ENCODE measurements around the gene ZRANB3.
"Not testable (repeated sequence)": the region's sequence is repeated elsewhere in the genome, so short reads cannot be mapped to it uniquely, and the experiment has no call there.

The ZRANB3 gene

DNA sequence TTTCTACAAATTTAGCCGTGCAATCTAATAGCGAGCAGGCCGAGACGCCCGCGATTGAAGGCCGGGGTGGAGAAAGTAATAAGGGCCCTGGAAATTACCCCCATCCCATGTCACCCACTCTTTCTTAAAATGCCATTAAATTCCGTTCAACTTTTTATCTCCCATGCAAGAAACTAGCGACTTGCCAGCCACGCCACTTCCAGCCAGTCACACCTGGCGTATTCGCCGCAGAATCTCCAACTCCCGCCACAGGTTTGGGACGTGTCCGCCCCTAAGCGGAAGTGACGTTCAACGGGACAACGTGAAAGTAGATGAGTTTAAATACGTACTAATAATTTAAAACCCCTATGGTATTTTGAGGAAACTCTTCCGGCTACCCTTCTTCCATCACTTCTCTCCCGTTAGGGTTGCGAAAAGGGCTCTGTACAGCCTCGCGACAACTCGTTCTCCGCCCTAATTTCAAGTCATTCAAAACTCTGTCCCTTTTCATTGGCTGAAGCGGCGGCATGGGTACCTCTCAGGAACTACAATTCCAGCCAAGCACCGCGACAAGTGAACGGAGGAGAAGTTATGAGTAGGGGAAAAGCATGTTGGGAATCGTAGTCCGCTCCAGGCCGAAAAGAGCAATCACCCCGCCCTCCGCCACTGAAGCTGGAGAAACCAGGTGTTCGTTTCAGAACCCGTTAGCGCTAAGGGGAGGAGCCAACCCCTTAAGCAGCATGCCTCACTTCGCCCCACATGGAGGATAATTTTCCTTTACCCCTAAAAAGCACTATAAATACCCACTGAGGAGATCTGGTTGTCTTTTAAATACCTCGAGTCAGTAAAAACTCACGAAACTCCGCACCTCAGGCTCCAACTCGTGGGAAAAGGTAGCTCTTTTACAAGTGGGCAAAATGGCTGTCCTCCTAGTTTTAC is at the start of gene ZRANB3:
Gene ZRANB3 (minus strand): TSS at position 906 of the 918 bp plus-strand sequence.
- in situ Hi-C loops (cut with HindIII; ENCODE audit: low sequenced_read_pairs), result loop anchor here (5.0 kb wide), 1 partner anchor 42 kb away; no protein-coding TSS in a partner anchor

DNA sequence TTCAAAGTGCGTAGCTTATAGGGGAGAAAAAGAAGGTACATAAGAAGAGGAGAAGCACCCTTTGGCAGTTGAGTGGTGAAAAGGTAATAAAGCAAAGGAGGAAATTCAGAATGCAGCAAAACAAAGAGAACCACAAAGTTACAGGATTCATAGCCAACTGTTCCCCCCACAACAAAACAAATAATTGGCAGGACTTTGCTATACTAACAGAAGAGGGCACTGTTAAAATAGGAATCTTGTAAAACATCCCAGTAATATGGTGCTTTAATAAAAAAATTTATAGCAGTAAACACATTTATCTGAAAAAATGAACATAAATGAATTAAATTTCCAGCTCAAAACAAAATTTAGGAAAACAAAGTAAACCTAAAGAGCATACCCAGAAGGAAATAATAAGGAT is 42.6 kb upstream of the ZRANB3 start:
- in situ Hi-C loops (cut with HindIII; ENCODE audit: low sequenced_read_pairs), result loop anchor here (5.0 to 10.0 kb wide), 2 partner anchors 41 to 349 kb away; partner anchors contain the start of genes R3HDM1 and ZRANB3

DNA sequence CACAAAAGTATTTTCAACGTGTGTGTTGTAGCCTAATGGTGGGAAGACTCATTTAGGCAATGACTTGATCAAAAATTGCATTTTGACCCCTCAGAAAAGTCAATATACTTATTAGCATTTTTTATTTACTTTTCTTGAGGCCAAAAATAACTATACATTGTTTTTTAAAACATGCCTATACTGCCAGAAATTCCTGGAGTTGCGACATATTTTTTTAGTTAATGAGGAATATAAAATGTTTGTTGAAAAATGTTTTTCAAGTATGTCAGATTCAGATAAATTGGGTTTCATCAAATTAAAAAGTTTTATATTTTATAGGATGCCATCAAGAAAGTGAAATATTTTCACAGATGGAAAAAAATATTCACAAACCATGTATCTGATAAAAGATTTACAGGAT is 39.9 kb upstream of the ZRANB3 start:
- in situ Hi-C loops (cut with HindIII; ENCODE audit: low sequenced_read_pairs), result loop anchor here (5.0 to 10.0 kb wide), 2 partner anchors 39 to 346 kb away; partner anchors contain the start of genes R3HDM1 and ZRANB3

DNA sequence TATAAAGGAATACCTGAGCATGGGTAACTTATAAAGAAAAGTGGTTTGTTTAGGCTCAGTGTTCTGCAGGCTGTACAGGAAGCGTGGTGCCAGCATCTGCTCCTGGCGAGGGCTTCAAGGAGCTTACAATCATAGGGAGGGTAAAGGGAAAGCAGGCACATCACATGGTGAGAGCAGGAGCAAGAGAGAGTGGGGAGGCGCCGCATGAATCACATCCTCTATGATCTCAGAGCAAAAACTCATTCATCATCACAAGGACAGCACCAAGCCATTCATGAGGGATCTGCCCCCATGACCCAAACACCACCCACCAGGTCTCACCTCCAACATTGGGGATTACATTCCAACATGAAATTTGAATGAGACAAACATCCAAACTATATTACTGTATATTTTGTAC is 32.8 kb upstream of the ZRANB3 start:
- in situ Hi-C loops (cut with HindIII; ENCODE audit: low sequenced_read_pairs), result no loop called here

DNA sequence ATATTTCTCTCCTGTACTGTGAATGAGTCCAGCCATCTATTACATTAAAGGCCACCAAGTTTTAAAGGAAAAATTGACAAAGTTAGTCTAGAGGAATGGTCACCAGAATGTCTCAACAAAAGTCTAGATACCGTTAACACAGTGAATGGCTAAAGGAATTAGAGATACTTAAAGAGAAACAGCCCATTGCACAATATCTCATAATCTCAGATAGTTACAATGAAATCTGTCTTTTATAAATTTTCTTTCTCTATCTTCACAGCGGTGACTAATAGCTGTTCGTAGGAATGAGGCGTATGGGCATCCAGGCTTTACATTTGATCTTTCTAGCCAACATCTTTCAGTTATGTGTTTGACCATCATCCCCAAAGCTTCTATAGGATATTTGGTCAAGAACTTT is 30.9 kb upstream of the ZRANB3 start:
- in situ Hi-C loops (cut with HindIII; ENCODE audit: low sequenced_read_pairs), result no loop called here

DNA sequence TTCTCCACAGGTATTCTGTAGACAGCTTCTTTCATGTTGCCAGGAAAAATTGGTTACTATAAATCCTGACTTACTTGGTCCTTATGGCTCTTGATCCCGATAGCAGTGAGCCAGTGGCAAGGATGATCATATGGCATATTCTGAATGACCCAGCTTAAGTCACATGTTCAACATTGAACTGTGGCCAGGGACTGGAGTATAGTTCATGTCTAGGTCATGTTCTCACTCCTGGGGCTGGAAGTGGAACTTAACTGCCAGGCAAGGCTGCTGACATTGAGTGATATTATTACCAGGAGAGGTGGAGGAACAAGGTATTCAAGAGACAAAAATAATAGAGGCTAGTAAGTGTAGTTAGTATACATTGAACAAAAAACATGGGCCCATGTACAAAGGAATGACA is 26.5 kb upstream of the ZRANB3 start:
- in situ Hi-C loops (cut with HindIII; ENCODE audit: low sequenced_read_pairs), result no loop called here

DNA sequence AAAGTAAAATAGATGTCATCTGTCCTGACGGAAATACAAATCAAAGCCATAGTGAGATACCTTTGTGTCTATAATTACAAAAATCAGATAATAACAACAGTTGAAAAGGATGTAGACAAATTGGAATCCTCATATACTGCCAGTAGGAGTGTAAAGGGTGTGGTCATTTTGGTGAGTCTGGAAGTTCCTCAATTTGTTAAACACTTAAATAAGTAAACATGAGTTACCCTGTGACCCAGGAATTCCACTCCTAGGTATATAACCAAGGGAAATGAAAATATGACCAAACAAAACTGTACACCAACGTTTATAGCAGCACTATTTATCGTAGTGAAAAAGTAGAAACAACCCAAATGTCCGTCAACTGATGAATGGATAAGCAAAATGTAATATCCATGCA is 24.3 kb upstream of the ZRANB3 start:
- in situ Hi-C loops (cut with HindIII; ENCODE audit: low sequenced_read_pairs), result no loop called here

DNA sequence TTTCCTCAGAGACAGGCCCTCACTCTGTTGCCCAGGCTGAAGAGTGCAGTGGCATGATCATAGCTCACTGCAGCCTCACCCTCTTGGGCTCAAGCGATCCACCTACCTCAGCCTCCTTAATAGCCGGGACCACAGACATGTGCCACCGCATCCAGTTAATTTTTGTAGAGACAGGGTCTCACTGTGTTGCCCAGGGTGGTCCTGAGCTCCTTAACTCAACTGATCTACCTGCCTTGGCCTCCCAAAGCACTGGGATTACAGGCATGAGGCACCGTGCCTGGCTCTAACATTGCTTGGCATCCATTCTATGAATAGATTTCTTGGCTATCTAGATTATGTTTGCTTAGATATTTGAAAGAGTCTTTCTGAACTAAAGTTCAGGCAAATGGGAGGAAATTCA is 21.9 kb upstream of the ZRANB3 start:
- in situ Hi-C loops (cut with HindIII; ENCODE audit: low sequenced_read_pairs), result no loop called here

DNA sequence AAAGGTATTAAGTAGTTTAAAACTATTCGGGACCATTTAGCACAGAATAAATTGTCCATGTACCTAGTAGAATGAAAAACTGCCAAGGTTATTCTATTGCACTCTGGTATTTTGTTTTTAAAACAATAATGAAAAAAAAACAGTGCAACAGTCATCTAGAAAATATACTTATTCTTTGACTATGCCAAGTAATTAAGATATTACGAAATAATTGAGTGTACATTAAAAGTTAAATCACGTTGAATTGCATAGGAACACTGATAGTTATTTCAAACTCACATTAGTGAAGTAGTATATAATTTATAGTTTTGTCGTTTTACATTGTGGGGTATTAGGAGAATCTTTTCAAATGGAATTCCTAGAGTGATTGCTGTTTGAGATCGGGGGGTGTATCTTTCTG is 20.3 kb upstream of the ZRANB3 start:
- in situ Hi-C loops (cut with HindIII; ENCODE audit: low sequenced_read_pairs), result no loop called here

DNA sequence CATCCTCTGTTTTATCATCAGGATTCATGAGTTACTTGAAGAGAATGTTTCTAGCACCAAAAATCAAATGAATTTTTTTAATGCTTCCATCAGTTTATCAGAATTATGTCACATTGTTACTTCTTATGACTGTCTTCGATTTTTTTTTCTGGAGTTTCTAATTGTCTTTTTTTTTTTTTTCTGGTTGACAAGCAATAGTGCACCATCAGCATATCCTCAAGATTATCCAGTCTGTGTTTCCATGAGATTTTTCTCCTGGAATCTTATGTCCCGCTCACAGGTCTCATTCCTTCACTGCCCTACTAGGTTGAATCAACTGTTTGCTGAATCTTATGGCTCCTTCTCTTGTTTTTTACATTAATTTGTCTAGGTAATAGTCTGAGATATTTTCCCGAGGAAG is 16.3 kb upstream of the ZRANB3 start:
- in situ Hi-C loops (cut with HindIII; ENCODE audit: low sequenced_read_pairs), result no loop called here

DNA sequence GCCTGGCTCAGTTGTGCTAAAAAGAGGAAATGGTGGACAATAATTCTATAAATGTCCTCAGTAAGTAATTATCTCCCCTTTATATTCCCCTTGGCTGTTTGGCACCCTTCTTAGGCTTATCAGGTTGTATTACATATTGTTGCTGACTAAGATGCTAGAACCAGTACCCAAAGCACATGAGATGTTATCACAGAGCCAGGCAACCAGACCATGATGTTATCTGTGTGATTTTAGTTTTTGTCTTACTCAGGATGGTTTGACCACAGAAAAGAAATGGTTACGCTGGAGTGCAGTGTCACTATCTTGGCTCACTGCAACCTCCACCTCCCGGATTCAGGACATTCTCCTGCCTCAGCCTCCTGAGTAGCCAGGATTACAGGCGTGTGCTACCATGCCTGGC is 15.4 kb upstream of the ZRANB3 start:
- in situ Hi-C loops (cut with HindIII; ENCODE audit: low sequenced_read_pairs), result no loop called here

DNA sequence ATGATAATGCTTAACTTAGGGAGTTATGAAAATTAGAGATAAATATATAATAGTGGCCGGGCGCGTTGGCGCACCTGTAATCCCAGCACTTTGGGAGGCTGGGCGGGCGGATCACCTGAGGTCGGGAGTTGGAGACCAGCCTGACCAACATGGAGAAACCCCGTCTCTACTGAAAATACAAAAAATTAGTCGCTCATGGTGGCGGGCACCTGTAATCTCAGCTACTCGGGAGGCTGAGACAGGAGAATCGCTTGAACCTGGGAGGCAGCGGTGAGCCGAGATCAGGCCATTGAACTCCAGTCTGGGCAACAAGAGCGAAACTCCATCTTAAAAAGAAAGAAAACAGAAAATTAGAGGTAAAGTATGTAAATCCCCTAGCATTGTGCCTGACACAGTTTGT is 2.5 kb upstream of the ZRANB3 start:
- in situ Hi-C loops (cut with HindIII; ENCODE audit: low sequenced_read_pairs), result loop anchor here (5.0 kb wide), 1 partner anchor 39 kb away; no protein-coding TSS in a partner anchor

DNA sequence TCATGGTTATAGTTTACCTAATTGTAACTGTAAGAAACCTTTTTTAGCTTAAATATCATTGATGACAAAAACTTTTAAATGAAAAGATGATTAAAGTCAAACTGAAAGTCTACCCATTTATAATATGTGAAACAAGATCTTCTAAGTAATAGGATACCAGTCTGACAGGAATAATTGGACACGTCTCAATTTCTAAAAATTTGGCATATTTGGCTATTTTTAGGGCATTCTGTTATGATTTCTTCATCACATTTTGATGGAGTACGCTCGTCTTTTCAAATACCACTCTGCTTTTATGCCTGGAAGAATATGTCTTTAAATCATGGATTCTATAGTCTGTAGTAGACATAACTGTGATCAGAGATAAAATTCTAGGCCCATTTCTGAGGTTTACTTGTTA is 1.6 kb upstream of the ZRANB3 start:
- in situ Hi-C loops (cut with HindIII; ENCODE audit: low sequenced_read_pairs), result loop anchor here (5.0 kb wide), 1 partner anchor 40 kb away; no protein-coding TSS in a partner anchor

DNA sequence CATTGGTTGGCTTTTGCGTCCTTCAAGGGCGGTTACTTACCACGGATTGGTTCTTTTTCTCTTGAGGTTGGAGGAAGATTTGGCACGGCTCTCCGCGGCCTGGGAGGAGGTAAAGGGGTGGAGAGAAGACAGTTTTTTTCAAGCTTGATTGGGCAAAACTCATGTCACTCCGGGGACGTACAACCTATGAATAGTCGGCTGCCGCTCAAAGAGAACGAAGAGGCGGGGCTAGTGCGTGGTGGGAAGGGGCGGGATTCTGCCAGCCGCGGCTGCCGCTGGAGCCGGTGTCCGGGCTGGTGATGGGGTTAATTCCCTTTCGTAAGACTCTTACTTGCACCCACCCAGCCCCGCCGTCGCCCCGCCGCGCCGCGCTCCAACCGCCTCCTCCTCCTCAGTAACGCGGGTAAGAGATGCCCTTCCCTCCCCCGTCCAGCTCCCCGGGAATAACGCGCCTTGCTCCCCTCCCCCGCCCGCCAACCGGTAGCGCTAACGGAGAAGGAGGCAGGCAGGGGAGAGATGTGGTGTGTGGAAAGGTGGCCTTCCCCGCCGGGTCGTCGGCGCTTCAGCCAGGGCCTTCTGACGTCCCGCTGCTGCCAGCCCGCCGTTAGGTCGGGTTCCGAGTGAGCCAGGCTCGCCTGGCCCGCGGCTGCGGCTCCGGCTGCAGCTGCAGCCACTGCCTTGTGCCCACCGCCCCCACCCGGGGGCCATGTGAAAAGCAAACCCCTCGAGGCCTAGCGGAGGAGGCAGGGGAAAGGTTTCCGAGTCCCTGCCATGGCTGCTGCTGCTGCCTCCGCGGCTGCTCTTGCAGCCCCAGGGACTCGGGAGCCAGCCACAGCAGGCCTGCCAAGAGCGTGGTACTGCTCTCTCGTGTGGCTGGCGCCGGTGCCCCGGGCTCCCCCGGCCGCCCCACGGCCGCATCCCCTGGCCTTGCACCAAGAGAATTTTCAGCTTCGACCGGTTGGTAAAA is 496 bp upstream of the ZRANB3 start, which contains the start of gene R3HDM1:
Gene R3HDM1 (plus strand): TSS at position 254 of the 967 bp plus-strand sequence. CDS start 73,362 bp downstream, outside the sequence.
- in situ Hi-C loops (cut with HindIII; ENCODE audit: low sequenced_read_pairs), result loop anchor here (5.0 kb wide), 1 partner anchor 41 kb away; no protein-coding TSS in a partner anchor

DNA sequence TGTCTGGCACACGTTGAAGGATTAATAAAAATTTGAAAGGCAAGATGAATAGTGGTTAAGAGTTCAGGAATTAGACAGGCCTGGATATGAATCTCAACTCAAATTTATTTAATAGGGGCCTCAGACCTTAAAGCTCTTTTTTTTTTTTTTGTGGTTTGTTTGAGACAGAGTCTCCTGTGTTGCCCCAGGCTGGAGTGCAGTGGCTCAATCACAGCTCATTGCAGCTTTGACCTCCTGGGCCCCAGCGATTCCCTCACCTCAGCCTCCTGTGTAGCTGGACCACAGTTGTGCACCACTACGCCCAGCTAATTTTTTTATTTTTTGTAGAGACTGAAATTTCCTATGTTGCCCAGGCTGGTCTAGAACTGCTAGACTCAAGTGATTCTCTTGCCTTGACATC is 3.0 kb downstream of the ZRANB3 start:
- in situ Hi-C loops (cut with HindIII; ENCODE audit: low sequenced_read_pairs), result no loop called here

DNA sequence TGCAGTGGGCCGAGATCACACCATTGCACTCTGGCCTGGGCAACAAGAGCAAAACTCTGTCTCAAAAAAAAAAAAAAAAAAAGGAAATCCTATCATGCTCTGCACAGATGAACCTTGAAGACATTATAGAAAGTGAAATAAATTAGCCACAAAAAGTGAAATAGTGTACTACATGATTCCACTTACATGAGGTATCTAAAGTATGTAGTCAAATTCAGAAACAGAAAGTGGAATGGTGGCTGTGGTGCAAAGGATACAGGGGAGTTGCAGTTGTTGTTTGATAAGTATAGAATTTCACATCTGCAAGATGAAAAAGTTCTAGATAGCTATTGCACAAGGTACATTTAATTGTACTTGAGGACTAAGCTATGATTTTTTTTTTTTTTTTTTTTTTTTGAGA is 5.2 kb downstream of the ZRANB3 start:
- in situ Hi-C loops (cut with HindIII; ENCODE audit: low sequenced_read_pairs), result no loop called here

DNA sequence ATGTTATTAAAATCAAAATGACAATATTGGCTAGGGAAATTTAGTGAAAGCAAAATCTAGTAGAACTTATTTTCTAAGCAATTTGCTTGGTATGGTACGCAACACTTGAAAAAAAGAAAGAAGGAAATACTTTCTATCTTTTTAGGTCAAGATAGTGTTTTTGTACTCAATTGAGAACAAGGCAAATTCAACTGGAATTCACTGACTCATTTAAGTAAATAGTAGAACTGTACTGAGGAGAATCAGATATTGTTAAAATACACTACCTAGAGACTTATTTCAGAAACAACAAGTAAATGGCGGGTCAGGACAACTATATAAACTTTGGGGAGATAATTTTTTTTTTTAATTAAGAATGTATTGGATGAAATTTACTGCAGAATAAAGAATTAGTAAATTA is 18.9 kb downstream of the ZRANB3 start:
- in situ Hi-C loops (cut with HindIII; ENCODE audit: low sequenced_read_pairs), result no loop called here

DNA sequence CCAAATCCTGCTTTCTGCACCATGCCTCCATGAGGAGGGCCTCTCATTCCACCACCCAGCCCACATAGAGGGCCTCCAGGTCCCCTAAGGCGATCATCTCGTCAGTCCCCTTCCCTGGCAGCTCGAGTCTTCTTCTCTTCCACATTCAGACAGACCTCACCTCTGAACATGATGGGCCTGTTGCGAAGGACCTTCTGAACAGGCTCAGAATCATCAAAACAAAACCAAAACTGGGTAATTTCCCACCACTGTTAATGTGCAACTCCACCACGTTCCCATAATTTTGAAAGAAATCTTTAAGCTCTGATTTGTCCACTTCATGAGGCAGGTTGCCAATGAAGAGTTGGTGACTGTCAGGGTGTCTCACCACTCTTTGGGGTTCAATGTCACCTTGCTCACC is 20.4 kb downstream of the ZRANB3 start:
- in situ Hi-C loops (cut with HindIII; ENCODE audit: low sequenced_read_pairs), result no loop called here

DNA sequence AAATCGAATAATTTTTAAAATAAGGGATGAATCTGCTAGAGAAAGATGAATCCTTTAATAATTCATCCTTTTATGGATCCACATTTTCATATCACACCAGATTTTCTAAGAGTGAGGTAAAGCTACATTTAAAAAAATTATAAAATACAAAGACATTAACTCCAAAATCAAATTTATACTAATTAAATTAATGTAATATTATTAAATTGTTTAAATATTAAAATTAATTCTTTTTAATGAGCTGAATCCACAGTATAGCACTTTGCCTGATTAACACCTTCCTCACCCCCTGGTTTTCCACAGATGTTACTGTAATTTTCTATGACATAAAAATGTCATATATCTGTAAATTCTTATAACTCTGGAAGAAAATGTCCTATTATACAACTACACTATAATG is 26.2 kb downstream of the ZRANB3 start:
- in situ Hi-C loops (cut with HindIII; ENCODE audit: low sequenced_read_pairs), result no loop called here

DNA sequence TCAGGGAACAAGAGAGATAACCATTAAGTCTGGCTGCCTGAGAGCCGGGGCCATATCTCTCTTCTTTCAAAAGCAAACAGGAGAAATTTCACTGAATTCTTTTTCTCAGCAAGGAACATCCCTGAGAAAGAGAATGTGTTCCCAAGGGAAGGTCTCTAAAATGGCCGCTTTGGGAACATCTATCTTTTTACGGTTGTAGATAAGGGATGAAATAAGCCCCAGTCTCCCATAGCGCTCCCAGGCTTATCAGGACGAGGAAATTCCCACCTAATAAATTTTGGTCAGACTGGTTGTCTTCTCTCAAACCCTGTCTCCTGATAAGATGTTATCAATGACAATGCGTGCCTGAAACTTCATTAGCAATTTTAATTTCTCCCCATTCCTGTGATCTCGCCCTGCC is 32.4 kb downstream of the ZRANB3 start:
- in situ Hi-C loops (cut with HindIII; ENCODE audit: low sequenced_read_pairs), result not testable (repeated sequence)

DNA sequence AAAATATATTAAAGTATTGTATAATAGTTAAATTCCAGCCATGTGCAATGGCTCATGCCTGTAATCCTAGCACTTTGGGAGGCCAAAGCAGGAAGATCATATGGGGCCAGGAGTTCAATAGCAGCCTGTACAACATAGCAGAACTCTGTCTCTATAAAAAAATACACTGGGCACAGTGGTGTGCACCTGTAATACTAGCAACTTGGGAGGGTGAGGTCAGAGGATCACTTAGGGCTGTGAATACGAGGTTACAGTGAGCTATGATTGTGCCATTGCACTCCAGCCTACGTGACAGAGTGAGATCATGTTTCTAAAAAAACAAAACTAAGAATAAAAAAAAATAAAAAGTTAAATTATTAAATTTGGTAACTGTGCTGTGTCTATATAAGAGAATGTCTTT is 36.1 kb downstream of the ZRANB3 start:
- in situ Hi-C loops (cut with HindIII; ENCODE audit: low sequenced_read_pairs), result no loop called here
